ENCODE results near the gene CBL.
"Not testable (repeated sequence)": the region's sequence is repeated elsewhere in the genome, so short reads cannot be mapped to it uniquely, and the experiment has no call there.

Gene CBL

DNA sequence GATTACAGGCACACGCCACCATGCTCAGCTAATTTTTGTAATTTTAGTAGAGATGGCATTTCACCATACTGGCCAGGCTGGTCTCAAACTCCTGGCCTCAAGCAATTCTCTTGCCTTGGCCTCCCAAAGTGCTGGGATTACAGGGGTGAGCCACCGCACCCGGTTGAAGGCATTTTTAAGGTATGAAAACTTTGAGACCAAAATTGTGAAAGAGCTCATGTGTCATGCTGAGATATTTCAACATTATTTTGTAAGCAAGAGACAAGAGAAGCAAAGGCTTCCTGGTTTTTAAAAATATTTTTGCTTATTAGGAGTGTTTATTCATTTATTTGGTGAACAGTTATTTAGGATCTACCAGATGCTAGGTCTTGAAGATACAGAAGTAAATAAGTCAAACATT, 14.0 kb upstream of the CBL start:
- Histone ChIP-seq H3K27ac (no peak overlapping the region), H3K4me3 (no peak overlapping the region)
- no peak for DNase-seq (ENCODE audit: low spot score)
- TF ChIP-seq, protein P1, sequence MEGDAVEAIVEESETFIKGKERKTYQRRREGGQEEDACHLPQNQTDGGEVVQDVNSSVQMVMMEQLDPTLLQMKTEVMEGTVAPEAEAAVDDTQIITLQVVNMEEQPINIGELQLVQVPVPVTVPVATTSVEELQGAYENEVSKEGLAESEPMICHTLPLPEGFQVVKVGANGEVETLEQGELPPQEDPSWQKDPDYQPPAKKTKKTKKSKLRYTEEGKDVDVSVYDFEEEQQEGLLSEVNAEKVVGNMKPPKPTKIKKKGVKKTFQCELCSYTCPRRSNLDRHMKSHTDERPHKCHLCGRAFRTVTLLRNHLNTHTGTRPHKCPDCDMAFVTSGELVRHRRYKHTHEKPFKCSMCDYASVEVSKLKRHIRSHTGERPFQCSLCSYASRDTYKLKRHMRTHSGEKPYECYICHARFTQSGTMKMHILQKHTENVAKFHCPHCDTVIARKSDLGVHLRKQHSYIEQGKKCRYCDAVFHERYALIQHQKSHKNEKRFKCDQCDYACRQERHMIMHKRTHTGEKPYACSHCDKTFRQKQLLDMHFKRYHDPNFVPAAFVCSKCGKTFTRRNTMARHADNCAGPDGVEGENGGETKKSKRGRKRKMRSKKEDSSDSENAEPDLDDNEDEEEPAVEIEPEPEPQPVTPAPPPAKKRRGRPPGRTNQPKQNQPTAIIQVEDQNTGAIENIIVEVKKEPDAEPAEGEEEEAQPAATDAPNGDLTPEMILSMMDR (IDR thresholded peaks at IDR 0.05), result no peak

DNA sequence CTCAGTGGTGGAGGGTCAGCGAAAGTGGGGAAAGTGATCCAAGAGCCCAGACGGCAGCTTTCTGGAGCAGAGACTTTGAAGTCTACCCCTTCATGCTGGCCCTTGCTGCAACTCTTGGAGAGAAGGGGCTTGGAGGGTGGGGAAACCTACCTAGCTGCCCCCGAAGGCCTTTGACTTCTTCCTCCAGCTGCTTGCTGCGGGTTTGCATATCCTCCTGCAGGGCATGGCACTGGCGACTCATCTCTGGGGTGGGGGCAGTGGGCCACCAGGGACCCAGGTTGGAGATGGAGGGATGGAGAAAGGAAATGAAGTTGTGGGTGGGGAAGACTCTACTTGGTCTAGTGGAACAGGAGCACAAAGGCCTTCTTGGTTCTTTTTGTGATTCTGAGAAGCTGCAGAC, 13.1 kb upstream of the CBL start:
- Histone ChIP-seq H3K4me3 (no peak overlapping the region), H3K27ac (no peak overlapping the region)
- DNase-seq (ENCODE audit: low spot score), result no peak
- TF ChIP-seq, protein P1 (IDR thresholded peaks at IDR 0.05), result no peak

DNA sequence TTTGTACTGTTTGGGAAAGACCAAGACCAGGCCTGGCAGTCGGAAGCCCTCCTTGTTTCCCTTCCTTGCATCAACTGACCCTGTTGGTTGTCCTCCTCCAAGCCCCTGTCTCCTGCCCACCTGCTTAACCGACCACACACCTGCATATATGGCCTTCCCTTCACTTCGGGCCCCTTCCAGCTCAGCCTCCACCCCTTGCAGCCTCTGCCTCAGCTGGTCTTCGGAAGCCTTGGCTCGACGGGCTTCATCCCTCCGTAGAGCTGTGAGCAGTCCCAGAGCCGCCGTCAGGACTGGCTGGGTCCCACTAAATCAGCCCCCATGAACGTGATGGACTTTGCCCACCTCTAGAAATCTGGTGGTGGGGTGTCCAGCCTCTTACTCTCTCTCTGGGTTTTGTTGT, 12.5 kb upstream of the CBL start:
- TF ChIP-seq, protein P1 (IDR thresholded peaks at IDR 0.05), result no peak
- Histone ChIP-seq H3K4me3 (no peak overlapping the region), H3K27ac (no peak overlapping the region)
- DNase-seq (ENCODE audit: low spot score), result no peak

DNA sequence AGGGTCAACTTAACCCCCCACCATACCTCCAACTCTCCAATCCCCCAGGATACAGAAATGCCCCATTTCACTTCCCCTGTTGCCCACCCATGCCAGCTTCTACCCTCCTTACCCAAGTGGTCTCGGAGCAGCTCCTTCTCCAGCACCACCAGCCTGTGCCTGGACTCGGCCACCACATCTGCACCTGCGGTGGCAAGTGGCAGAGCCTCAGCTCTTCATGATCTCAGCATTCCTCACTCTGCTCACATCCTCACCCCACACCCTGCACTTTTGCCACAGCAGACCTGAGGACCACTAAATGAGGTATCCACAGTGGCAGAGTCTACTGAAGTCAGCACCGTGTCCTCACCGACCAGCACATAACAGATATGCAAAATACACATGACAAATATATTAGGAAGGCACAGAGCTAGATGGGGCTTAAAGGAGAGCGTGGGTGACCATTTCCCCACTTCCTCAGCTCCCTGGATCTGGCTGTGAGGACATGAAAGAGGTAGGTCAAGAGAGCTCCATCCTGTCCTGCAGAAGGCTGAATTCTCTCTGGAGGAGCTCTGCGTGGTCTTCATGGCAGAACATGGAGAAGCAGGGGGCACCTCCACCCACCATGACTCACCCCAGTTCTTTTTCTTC, 11.2 kb upstream of the CBL start:
- H3K4me3 ChIP-seq, result no peak overlapping the region
- H3K27ac ChIP-seq, result no peak overlapping the region
- no peak for DNase-seq (ENCODE audit: low spot score)
- TF ChIP-seq, protein P1 (IDR thresholded peaks at IDR 0.05), result no peak

DNA sequence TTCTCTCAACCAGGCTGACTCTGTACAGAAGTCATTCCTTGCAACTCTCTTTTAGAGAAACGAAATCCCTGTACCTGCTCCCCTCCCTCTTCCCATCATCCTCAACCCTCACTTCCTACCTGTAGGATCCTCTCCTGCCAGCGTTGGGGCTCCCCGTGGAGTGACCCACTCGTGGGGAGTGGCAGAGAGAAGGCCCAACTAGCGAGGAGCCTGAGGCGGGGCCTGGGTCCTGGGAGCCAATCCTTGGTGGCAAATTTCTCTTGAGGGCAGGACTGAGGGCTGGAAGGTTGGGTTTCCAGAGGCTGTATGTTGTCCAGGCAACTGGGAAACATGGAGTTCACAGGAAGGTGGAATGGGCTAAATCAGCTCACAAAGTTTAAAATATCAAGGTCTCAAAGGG, 10.5 kb upstream of the CBL start:
- no peak for DNase-seq (ENCODE audit: low spot score)
- no peak overlapping the region for H3K4me3 ChIP-seq
- TF ChIP-seq, protein P1 (IDR thresholded peaks at IDR 0.05), result no peak
- H3K27ac ChIP-seq, result no peak overlapping the region

DNA sequence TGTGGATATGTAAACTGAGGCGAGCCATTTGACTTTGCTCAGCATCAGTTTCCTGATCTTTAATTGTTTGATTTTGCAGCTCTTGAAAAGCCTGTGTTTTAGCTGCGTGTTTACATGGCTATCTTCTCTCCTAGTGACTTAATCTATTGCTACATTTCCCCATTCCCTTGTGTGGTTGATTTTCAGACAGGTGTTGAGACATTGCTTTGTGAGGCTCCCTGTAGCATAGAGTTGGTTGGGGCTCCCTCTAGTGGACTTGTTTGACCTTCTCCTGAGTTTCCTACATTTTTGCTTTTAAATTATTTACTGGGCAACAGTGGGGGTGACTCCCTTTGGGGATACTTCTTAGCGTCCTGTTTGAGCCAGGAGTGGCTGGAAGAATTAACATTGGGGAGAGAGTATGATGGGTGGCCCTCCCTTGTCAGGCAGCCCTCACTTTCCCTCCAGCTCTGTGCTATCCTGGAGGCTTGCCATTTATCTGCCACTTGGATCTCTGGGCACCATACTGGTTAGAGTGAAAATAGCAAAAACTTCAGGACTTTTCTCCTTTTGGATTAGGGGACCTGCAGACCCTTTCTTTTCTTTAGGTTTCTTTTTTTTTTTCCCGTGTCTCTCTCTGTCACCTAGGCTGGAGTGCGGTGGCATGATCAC, 9.2 kb upstream of the CBL start:
- TF ChIP-seq, protein P1 (IDR thresholded peaks at IDR 0.05), result peak; percentile 76
- H3K4me3 ChIP-seq, result no peak overlapping the region
- H3K27ac ChIP-seq, result no peak overlapping the region
- no peak for DNase-seq (ENCODE audit: low spot score)

DNA sequence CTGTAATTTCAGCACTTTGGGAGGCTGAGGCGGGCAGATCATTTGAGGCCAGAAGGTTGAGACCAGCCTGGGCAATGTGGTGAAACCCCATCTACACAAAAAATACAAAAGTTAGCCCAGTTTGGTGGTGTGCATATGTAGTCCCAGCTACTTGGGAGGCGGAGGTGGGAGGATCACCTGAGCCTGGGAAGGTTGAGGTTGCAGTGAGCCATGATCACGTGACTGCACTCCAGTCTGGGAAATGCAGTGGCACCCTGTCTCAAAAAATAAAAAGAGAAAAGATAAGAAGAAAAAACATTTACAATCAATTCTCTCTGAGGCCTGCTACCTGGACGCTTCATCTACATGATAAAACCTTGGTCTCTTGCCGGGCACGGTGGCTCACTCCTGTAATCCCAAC, 7.2 kb upstream of the CBL start:
- TF ChIP-seq, protein P1 (IDR thresholded peaks at IDR 0.05), result no peak
- Histone ChIP-seq H3K4me3 (no peak overlapping the region), H3K27ac (no peak overlapping the region)
- no peak for DNase-seq (ENCODE audit: low spot score)

DNA sequence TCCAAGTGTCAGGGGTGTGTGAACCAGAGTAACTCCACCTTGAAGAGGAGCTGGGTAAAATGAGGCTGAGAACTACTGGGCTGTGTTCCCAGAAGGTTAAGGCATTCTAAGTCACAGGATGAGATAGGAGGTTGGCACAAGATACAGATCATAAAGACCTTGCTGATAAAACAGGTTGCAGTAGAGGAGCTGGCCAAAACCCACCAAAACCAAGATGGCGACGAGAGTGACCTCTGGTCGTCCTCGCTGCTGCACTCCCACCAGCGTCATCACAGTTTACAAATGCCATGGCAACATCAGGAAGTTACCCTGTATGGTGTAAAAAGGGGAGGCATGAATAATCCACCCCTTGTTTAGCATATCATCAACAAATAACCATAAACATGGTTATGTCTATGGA, 4.9 kb upstream of the CBL start:
- not testable (repeated sequence) for DNase-seq (ENCODE audit: low spot score); H3K4me3 ChIP-seq; H3K27ac ChIP-seq

All from coronary artery (tissue), 2 donors.